Omental fat pad (tissue), 4 donors: Measurements from ENCODE around the gene GATAD2B. TPM values are rescaled to one million over a fixed set of nuclear protein-coding genes. Genes with fewer than 3 reads are reported as not detected.
A peak's percentile ranks its signal among the peaks of the same experiment; 100 is the strongest.

ENCODE experiments used
- ATAC-seq: fragments of 150-250 bp; one replicate; pipeline ENCODE4 v1.9.1; 2016; ENCODE audit warnings: mild to moderate bottlenecking, moderate library complexity; ENCODE audit not compliant: low FRiP score
- DNase-seq: peaks from one replicate; pipeline ENCODE4 v3.0.0-alpha.2; 2019; ENCODE audit warnings: low spot score
- total RNA-seq, 4 donors: library from RNA; depleted of rRNA; stranded (reverse); fragments of >200 nt; gene quantifications; one replicate each; pipeline ENCODE4 v1.1.0, GENCODE V29; 2016
- TF ChIP-seq, protein P1 (sequence below), 3 donors: fragments of 450-650 bp; IDR thresholded peaks; one replicate each; pipeline ENCODE4 v1.5.1; 2016 to 2017; ENCODE audit warnings: antibody characterized with exemption in 3 of 3, mild to moderate bottlenecking in 3 of 3, moderate library complexity in 2 of 3

The GATAD2B gene
- total RNA-seq, 4 donors from 2014 or later: 14.3 to 26.2 (median 17.8) TPM

DNA sequence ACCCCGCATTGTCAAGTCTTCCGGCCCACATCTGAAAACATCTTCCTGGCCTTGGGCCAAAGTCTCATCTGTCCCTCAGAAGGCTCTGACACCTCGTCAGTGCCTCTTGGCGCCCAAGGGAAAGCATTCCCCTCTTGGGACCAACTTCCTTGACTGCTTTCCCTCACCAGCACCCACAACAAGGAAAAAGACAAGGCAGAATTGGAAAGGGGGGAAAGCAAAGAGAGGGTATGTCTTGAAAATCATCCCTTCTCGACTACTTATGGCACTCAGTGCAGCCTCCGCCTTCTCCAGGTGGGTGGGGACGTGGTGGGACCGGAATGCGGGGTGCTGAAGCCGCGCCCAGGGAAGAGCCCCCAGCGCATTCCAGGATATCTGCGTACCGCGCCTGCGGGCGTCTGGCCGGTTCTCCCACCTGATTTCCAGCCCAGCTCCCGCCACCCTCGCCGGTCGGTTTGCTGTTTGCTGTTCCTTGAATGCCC, 41.1 kb upstream of the GATAD2B start:
- TF ChIP-seq, protein P1, sequence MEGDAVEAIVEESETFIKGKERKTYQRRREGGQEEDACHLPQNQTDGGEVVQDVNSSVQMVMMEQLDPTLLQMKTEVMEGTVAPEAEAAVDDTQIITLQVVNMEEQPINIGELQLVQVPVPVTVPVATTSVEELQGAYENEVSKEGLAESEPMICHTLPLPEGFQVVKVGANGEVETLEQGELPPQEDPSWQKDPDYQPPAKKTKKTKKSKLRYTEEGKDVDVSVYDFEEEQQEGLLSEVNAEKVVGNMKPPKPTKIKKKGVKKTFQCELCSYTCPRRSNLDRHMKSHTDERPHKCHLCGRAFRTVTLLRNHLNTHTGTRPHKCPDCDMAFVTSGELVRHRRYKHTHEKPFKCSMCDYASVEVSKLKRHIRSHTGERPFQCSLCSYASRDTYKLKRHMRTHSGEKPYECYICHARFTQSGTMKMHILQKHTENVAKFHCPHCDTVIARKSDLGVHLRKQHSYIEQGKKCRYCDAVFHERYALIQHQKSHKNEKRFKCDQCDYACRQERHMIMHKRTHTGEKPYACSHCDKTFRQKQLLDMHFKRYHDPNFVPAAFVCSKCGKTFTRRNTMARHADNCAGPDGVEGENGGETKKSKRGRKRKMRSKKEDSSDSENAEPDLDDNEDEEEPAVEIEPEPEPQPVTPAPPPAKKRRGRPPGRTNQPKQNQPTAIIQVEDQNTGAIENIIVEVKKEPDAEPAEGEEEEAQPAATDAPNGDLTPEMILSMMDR (IDR thresholded peaks at IDR 0.05): no peak
- ATAC-seq (peak; percentile 41), DNase-seq (no peak)

DNA sequence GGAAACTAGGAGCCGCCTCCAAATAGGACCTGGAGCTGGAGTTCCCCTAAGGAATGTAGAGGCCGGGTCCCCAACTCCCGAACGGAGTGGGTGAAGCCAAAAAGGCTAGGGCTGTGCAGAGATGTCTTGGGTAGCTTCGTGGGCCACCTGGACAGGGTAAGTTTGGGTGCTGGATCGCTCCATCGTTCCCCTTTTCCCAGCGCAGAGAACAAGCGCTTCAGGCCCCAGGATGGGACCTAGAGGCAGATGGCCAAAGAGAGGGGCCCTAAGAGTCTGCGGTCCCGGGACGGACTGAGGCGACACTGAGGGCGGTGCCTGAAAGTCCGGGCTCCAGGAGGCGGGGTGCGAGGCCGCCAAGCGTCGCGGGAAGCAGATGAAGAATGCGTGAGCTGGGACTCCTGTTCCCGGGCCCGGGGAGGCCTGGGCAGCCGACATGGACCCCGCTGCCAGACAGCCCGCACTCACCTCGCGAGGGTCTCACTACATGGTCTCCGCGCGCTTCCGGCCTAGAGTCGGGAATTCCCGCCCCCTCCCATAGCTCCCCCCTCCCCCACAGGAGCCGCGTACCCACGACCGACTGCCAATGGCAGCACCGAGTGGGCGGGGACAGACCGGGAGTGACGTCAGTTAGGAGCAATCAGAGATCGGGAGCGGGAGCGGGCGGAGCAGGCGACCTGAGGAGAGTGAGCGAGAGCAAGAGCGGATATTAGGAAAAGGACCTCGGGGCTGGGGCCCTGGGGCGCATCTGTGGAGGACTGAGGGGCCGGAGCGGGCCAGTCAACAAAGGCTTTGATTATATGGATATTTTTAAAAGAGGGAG, 40.5 kb upstream of the GATAD2B start, which contains the start of gene SLC39A1:
SLC39A1 (minus strand) TSS at position 508 of the 820 bp plus-strand sequence. CDS start 822 bp downstream, outside the sequence.
- DNase-seq: peak; percentile 99
- ATAC-seq: peak; percentile 63
- TF ChIP-seq, protein P1 (IDR thresholded peaks at IDR 0.05): no peak

DNA sequence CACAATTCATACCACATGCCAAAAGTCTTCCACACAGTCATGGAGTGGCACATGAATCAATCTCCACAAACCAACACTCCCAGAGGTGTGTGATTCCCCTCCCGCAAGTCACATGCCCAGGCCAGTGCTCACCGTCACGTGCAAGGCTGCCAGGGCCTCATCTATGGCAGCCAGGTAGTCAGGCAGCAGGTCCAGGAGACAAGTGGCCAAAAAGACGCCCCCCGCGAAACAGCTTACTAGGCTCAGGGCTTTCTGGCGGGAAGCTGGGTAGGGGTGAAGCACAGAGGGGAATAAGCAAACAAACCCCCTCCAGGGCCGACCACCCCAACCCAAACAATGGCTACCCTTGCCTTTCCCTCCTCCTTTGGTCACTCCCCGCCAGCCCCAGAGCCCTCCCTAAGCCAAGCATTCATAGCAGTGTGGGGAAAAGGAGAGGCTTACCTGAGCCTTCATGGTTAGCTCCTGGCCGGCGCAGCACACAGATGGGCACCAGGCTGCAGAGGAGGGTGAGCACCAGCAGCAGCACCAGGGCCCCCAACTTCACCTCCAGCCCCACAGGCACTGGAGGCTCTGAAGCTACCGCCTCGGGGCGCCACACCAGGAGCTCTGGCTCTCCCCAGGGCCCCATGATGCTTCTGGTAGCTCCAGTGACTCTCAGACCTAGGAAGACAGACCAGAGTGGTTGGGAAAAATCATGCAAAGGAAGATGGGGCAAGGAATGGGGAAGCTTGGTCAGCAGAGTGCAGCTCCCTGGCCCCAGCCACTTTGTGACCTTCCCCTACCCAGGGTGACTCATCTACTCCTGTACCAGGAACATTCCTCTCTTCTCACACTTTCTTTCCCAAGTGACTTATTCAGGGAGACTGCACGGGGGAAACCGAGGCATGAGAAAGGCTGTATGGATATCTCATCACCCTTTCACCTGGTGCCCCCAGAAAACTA, 39.6 kb upstream of the GATAD2B start:
- ATAC-seq (peak; percentile 13), DNase-seq (no peak)
- TF ChIP-seq, protein P1 (IDR thresholded peaks at IDR 0.05): no peak

DNA sequence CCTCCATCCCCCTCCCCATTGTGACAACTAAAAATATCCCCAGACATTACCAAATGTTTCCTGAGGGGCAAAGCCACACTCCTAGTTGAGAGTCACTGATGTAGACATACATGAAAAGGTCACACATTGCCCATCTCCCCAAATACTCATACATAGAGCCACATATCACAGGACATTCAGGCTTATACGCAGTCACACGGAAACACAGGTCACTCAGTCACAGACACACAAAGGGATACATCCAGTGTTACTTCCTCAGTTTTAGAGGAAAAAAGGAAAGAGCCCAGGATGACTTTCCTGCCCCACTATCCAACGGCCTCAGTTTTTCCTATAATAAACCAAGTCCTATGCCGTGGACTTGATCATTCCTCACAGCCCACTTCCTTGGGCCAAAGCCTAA, 38.6 kb upstream of the GATAD2B start:
- DNase-seq (no peak), ATAC-seq (no peak)
- TF ChIP-seq, protein P1 (IDR thresholded peaks at IDR 0.05): no peak

DNA sequence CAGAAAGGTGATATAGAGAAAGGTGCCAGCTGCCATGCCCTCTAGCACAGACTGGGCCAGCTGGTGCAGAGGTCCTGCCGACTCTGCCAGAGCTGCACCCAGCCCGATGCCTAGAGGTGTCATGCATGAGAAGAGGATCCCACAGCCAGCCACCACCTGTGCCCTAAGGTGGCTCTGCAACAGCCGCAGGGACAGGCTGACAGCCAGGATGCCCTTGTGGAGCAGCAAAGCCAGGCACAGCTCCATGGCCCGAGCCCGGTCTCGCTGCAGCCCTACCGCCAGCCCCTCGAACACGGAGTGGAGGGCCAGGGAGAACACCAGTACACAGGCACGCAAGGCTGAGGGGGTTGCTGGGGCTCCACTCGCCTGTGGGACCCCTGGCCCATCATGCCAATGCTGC, 37.4 kb upstream of the GATAD2B start:
- DNase-seq (no peak), ATAC-seq (no peak)
- TF ChIP-seq, protein P1 (IDR thresholded peaks at IDR 0.05): no peak

DNA sequence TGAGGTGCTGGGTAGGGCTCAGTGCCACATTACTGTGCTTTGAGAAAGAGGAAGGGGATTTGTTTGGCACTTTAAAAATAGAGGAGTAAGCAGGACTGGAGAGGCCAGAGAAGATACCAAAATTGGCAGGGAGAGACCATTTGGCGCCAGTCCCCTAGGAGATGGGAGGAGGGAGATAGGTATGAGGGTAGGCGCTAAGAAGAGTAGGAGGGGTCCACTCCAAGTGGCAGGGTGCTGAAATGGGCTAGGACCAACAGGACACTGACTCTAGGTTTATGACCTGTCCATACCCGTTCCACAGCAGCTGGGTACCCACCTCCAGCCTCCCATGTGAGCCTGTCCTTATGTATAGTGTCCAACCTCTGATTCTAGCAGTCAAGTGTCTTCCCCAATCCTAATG, 36.7 kb upstream of the GATAD2B start:
- no peak for ATAC-seq
- no peak for DNase-seq
- TF ChIP-seq, protein P1 (IDR thresholded peaks at IDR 0.05): no peak
